NCI-H2196 treated with DMSO at 0.1 percent for 48 hours (cell line): ENCODE results near the gene PRTG.
"Not testable (repeated sequence)": the region's sequence is repeated elsewhere in the genome, so short reads cannot be mapped to it uniquely, and the experiment has no call there.

ENCODE experiments used
- DNase-seq: peaks from one replicate; lab custom pipeline; 2025; ENCODE audit not compliant: unreplicated experiment; lab: John Stamatoyannopoulos, UW

Gene PRTG, protein sequence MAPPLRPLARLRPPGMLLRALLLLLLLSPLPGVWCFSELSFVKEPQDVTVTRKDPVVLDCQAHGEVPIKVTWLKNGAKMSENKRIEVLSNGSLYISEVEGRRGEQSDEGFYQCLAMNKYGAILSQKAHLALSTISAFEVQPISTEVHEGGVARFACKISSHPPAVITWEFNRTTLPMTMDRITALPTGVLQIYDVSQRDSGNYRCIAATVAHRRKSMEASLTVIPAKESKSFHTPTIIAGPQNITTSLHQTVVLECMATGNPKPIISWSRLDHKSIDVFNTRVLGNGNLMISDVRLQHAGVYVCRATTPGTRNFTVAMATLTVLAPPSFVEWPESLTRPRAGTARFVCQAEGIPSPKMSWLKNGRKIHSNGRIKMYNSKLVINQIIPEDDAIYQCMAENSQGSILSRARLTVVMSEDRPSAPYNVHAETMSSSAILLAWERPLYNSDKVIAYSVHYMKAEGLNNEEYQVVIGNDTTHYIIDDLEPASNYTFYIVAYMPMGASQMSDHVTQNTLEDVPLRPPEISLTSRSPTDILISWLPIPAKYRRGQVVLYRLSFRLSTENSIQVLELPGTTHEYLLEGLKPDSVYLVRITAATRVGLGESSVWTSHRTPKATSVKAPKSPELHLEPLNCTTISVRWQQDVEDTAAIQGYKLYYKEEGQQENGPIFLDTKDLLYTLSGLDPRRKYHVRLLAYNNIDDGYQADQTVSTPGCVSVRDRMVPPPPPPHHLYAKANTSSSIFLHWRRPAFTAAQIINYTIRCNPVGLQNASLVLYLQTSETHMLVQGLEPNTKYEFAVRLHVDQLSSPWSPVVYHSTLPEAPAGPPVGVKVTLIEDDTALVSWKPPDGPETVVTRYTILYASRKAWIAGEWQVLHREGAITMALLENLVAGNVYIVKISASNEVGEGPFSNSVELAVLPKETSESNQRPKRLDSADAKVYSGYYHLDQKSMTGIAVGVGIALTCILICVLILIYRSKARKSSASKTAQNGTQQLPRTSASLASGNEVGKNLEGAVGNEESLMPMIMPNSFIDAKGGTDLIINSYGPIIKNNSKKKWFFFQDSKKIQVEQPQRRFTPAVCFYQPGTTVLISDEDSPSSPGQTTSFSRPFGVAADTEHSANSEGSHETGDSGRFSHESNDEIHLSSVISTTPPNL

DNA sequence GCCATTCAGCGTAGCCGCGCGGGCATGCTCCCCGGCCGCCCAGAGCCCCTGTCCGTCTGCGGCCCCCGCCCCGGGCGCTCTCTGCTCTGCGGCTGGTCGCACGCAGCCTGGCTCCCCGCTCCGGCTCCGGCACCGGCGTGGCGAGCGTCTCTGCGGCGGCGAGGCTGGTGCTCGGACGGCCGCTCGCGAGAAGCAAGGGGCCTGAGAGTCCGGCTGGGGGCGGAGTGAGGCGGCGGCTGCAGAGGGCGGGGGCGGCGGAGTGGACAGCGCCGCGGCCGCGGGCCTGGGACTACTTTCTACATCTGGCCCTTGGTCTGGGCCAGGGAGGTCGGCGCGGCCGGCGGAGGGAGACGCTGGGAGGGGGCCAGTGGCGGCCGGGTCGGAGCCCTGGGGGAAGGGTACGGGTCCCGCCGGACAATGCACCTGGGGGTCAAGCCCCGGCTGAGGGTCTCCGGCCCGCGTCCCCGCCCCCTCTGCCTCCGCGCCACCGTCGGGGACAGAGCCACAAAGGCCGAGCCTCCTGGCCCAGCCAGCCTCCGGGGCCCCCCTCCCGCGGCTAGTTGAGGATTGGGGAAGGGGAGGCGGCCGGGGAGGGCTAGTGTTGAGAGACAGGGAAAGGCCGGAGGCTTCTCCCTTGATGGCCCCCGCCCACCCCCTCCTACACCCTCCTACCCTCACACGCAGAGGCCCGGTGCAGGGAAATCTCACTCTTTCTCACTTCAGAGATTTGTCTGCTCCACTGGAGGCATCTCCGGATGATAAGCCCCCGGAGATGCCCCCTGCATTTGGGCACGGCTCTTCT, at the start of gene PRTG:
Gene PRTG (minus strand): TSS at position 226 of the 802 bp plus-strand sequence. CDS start 221 bp downstream, at position 5.
- peak; percentile 9 for DNase-seq

DNA sequence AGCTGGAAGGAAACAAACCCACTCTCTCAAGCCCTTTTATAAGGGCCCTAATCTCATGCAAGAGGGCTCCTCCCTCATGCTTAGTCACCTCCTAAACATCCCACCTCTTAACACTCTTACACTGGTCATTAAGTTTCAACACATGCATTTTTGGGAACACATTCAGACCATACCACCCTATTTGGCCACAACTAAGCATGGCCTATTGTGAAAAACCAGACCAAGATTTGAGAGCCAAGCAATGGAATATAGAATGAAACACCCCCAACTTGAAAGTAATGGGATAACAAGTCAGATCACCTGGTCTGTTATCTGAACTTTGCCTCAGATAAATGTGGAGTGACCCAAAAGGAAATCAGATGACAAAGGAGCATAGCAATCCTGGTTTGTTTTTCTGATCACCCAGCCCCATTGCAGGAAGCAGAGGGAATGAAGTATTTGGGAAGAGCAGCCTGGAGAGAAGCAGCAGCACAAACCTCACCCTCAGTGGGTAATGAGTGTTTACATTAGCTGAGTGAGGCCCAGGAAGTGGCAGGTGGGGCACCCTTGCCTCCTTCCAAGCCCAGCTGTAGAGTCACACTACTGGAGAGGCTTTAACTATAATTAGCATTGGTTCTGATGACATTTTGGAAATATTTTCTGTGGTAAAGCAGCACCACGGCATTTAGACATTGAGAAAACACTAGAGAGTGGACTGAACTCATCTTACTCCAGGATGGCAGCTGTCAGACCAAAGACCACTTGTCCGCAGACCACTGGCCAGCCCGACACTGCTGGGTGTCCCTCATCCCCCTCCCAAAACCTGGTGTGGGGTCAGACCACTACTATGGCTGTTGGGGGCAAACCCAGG, 48.8 kb upstream of the PRTG start:
- DNase-seq: no peak

DNA sequence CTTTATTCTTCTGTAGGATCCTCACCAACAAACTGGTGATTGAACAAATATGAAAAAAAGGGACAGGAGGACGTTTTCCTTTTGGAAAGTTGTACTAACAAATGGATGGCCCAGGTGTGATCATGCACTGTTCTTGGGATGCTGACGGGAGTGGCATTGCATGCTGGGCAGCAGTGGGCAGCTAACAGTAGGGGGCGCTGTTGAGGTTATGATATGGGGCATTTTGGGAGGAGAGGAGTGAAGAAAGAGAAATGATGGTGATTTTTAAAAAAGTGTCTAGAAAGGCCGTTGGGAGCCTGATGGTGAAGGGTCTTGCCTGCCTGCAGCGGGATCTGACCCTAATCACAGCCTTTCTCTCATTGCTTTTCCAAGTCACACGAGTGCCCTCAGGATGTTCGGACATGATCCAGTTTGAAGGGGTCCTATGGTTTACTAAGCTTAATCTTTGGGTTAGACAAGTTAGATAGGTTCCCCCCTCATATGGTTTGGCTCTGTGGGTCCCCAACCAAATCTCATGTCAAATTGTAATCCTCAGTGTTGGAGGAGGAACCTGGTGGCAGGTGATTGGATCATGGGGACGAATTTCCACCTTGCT, 46.2 kb upstream of the PRTG start:
- DNase-seq: no peak

DNA sequence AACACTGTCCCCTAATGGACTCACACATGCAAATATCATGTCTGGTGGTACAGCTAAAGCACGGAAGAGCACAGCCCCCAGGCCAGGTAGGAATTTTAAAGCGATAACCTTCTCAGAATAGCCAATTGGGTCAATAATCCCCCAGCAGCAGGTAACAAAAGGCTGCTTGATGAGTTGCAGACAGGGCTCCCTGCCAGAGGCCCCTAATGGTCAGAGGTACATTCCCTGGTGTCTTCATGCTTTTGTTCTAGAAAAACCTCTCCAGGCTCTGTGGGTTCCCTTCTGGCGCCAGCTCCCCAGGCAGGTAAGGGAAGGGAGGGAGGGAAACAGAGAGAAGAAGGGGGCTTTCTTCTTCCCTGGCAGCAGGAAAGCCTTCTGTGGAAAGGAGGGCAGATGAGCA, 43.4 kb upstream of the PRTG start:
- DNase-seq: no peak

DNA sequence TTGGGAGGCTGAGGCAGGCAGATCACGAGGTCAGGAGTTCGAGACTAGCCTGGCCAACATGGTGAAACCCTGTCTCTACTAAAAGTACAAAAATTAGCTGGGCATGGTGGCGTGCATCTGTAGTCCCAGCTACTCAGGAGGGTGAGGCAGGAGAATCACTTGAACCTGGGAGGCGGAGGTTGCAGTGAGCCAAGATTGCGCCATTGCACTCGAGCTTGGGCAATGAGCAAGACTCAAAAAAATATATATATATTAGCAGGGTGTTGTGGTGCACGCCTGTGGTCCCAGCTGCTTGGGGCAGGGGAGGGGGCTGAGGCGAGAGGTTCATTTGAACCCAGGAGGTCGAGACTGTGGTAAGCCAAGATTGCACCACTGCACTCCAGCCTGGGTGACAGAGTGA, 42.6 kb upstream of the PRTG start:
- DNase-seq: not testable (repeated sequence)

DNA sequence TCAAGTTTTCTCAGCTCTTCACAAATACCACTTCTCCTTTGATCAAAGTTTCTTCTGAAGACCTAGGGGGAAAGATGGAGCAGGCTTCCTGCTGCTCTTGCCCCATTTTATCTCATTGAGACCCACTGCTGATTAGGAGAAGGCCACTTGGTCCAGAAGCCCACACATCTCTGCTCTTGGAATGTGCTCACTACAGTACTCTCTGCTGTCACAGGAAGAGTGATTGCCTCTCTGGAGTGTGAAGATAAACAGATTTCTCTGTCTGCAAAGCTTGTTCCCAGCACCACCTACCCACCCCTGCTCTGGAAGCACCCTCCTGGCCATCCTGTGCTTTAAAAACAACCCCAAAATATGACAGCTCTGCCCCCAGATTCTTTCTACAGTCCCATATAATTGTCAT, 41.3 kb upstream of the PRTG start:
- no peak for DNase-seq

DNA sequence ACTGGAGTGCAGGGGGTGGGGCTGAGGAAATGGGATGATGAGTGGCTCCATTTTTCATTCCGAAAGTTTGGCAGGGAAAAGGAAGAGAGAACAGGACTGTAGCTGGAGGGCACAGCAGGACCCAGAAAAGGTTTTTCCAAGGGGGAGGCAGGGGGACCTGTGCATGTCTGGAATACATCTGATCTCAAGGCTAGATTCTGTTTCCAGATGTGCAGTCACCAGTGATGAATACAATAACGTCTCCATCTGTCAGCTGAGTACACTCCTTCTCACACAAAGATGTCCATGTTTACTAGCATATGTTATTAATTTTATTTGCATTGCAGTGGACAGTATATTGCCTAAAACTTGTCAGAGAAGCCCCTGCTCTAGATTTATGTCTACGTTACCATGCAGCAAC, 39.9 kb upstream of the PRTG start:
- no peak for DNase-seq

DNA sequence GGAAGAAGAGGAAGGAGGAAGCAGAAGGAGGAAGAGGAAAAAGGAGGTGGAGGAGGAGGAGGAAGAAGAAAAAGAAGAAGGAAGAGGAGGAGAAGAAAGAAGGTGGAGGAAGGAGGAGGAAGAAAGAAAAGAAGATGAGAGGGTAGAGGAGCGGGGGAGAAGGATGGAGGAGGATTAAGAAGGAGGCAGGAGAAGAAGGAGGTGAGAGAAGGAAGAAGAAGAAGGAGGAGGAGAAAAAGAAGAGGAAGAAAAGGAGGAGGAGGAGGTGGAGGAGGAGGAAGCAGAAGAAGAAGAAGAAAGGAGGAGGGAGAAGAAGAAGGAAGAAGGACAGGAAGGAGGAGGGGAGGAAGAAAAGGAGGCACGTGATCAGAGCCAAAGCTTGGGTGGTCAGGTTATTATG, 37.3 kb upstream of the PRTG start:
- DNase-seq: no peak

DNA sequence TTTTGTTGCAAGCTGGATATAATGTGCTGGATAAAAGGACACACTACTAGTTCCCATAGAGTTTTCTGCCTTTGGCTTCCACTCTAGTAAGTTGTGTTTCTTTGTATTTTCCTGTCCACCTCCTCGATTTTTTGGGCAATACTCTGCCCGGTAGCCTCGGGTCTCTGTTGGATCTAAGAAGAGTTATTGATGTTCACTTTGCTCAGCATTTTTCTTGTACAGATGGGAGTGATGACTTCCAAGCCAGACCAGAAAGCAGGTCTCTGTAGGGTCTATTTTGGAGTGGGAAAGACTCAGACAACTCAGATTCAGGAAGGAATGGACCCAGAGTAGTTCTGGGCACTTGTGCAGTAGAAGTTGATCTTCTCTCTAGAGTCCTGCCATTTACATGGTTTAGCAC, 36.0 kb upstream of the PRTG start:
- DNase-seq: no peak

DNA sequence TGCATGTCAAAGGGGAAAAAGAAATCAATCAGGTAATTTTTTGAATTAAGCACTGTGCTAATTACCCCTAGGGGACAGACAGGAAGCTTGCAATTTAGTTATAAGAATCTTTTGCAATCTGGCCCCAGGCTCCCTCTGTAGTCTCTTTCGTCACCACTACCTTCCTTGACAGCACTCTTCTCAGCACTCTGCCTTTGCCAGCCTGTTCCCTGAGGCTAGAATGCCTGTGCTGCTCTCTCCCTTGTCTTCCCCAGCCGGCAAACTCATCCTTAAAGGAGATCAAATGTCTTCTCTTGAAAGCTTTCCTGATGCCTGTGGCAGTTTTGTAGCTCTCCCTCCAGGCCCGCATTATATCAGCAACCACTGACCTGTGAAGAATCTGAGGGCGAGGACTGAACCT, 32.4 kb upstream of the PRTG start:
- no peak for DNase-seq

DNA sequence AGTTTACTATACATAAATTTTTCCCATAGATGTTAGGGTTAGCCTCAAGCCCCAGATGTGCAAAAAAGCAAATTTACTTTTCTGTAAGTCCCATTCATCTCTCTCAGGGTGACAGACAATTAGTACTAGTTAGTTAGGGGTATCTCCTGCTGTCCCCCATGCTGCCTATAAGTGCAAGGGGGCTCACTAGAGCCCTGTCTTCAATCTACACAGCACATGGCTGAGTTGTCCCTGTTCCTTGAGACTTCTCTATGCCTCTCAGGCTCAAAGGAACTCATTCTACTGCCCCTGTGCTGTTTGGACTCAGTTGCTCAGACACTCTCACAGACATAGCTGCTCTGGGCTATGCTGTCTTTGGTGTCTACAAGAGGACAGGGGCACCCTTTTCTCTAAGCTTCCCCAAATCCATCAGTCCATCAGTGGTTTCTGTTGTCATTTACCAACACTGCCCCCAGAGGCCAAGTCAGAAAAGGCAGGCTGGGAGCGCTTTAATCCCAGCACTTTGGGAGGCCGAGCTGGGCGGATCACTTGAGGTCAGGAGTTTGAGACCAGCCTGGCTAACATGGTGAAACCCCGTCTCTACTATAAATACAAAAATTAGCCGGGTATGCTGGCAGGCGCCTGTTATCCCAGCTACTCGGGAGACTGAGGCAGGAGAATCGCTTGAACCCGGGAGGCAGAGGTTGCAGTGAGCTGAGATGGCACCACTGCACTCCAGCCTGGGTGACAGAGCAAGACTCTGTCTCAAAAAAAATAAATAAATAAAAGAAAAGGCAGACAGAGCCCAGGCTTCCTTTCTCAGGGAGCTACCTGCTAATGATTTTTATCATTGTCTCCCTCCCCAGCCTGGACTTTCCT, 31.4 kb upstream of the PRTG start:
- DNase-seq: no peak

DNA sequence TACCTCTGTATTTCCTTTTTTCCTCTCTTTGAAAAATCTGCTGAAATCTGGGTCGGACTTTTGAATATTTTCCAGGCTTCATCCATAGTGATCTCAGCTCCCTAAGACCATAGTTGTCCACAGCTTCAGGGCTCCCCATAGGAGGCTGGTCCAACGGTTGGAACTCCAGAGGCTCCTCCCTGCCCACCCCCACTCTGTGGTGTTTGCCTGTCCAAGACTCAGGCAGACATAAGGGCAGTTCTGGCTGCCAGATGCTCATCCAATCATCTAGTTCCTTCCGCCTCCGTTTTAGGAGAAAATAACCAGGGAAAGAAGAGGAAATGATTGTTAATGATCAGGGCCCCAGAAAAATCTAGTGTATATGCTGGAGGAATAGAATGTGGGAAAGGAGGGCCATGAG, 27.9 kb upstream of the PRTG start:
- no peak for DNase-seq

DNA sequence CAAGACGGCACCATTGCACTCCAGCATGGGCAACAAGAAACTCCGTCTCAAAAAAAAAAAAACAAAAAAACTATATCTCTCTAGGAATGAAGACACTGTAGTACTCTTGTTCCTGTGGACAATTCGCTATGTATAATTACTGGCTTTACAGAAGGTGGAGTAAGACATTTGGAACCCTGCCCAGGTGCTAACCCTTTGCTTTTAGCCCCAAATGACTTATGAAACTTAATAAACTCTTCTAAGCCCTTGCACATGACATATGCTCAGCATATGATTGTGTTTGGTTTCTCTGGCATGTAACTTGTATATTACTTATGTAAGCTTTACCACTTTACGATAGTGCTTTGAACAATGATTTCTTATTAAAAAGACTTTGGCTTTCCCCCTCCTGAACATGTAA, 27.3 kb upstream of the PRTG start:
- DNase-seq: no peak

DNA sequence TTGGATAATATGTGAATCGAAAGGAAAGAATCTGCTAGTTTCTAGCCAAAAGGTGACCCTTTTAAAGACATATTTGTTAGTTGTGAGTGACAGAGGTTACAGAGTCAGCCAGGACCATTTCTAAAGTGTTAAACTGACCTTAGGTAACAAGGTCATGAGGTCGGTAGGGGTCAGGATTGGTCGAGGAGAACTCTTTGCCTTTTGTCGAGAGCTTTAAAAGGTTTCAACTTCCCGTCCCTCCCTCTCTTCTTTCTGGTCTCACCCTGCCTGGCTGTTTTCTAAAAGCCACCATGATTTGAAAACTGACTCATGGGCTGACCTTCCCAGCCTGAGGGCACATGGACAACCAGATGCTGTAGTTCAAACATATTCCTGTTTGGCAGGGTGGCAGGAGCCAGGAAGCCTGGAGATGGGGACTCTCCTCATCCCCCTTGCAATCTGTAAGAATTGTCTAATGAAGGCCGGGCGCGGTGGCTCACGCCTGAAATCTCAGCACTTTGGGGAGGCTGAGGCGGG, 25.8 kb upstream of the PRTG start:
- no peak for DNase-seq

DNA sequence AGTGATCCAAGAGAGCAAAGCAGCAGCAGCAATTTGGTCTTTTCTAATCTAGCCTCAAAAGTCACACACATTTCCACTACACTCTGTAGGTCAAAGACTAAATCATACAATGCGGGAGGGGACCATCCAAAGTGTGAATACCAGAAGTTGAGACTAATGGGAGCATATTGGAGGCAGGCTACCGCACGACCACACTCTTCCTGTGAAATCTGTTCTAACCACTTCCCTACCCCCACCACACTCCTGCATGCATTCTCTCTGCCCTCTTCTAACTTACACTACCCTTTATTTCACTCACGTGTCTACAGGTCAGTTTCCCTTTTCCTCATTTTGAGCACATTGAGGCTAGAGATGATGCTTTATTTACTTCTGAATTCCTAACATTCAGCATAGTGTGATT, 23.7 kb upstream of the PRTG start:
- DNase-seq: no peak

DNA sequence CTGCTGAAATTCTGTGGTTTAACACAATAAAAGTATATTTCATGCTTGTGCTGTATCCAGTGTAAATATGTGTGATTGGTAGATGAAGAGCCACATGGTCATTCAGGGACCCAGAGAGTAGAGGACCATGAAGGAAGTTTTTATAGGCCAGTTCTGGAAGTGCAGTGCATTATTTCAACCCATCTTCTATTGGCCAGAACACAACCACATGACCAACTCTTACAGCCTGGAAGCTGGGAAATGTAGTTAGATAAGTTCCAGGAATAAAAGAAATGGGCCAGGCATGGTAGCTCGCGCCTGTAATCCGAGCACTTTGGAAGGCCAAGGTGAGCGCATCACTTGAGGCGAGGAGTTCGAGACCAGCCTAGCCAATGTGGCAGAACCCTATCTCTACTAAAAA, 21.4 kb upstream of the PRTG start:
- DNase-seq: no peak

DNA sequence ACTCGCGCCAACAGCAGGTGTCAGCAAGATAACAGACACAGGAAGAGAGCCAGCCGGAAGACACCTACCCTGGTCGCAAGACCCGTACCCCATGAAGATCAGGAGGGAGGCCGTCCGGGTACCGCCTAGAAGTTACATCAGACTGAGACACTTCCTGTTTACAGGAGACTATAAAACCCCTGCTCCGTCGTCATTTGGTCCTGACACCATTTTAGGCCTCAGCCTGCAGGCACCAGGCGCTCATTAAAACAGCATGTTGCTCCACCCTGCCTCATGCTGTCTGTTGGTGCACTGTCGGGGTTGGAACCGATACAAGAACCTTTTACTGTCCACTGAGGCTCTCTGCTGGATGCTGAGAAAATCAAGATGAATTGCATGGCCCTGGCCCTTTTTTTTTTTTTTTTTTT, 15.6 kb upstream of the PRTG start:
- DNase-seq: no peak

DNA sequence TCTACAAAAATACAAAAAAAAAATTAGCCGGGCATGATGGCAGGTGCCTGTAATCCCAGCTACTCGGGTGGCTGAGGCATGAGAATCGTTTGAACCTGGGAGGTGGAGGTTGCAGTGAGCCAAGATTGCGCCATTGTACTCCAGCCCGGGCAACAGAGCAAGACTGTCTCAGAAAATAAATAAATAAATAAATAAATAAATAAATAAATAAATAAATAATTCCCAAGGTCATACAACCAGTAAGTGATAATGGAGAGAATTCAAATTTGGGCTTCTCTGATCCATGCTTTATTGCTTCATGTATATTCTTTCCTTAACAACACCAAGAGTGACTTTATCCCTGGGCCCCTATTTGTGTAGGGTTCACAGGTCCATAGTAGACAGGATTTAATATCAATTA, 10.5 kb upstream of the PRTG start:
- DNase-seq: not testable (repeated sequence)
